HTERT RPE-1 (cell line): ENCODE results near the gene FOXO6.

Source experiments
- in situ Hi-C: fragments of 300-500 bp; cut with MboI; formaldehyde crosslinking; loops from 4 replicates; pipeline ENCODE4 v1.14.3; 2020; ENCODE audit warnings: low sequenced_read_pairs

The FOXO6 gene

DNA sequence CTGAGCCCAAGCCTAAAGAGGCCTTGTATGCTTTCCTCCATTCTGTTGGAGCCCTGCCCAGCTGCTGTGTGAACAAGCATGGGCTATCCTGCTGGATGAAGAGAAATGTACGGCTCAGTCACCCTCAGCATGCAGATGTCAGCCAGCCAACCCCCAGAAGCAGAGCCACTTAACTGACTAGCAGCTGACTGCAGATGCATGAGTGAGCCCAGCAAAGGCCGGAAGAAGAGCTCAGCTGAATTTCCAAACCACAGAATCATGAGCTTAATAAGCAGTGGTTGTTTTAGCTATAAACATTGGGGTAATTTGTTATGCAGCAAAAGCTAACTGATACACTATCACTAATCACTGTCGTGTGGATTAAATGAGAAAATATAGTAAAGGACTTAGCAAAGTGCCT, 39.0 kb downstream of the FOXO6 start:
- in situ Hi-C loops = no loop called here

- in situ Hi-C loops = no loop called here
Measured at GRCh38 chr1:41401899-41402298, 40.7 kb downstream of the FOXO6 start.

DNA sequence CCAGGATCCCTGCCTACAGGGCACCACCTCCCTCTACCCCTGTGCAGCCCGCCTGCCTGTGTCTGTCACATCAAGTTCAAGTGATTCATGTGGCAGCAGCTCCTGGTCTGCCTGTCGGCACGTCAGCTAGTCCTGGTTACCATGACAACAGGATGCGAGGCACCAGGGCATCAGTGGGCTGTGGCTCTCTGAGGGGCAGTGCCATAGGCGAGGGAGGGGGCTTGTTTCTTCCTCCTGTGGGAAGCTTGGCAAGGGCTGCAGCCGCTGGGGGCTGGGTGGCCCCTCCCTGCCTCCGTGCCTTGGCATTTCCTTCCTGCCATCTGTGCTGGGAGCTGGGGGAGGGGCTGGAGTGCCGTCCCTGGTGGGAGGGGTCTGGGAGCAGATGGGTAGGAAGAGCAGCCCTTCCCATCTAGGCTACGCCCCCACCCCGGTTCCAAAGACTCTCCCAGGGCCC, 43.1 kb downstream of the FOXO6 start:
- in situ Hi-C loops = no loop called here

- in situ Hi-C loops = no loop called here
Measured at GRCh38 chr1:41407664-41408252, 46.5 kb downstream of the FOXO6 start.

GRCh38 chr1:41408691-41409090, 47.5 kb downstream of the FOXO6 start:
- in situ Hi-C loops = no loop called here

DNA sequence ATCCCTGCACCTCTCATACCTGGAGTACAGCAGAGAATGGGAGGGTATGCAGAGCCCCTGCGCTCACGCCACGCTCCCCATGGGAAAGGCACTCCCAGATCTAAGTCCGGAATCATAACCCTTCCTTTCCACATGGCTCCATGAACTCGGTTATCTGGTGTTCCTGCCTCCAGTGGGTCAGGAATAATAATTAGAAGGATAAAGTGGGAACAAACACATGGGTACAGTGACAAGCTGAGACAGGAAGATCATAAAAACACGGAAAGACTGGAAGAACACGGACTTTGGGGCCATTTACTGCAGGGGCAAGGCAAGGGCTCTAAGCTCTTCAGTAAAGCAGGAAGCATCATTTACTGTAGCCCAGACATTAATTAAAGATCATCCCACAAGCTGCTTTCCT, 48.6 kb downstream of the FOXO6 start:
- in situ Hi-C loops = no loop called here

- in situ Hi-C loops = no loop called here
Measured at GRCh38 chr1:41410462-41410861, 49.2 kb downstream of the FOXO6 start.

DNA sequence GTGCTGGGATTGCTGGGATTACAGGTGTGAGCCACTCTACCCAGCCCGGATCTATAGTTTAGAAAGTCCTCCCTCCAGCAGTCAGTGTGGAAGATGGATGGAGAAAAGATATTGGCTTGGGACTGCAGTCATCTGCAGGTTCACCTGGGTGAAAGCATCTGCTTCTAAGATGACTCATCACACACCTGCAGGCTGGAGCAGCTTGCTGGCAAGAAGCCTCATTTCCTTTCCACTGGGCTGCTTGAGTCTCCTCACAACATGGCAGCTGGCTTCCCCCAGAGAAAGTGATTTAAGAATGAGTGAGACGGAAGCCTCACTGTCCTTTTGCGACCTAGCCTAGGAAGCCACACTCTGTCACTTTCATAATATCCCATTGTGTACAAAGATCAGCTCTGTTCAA, 50.0 kb downstream of the FOXO6 start:
- in situ Hi-C loops = no loop called here

GRCh38 chr1:41412748-41413147, 51.5 kb downstream of the FOXO6 start:
- in situ Hi-C loops = no loop called here

DNA sequence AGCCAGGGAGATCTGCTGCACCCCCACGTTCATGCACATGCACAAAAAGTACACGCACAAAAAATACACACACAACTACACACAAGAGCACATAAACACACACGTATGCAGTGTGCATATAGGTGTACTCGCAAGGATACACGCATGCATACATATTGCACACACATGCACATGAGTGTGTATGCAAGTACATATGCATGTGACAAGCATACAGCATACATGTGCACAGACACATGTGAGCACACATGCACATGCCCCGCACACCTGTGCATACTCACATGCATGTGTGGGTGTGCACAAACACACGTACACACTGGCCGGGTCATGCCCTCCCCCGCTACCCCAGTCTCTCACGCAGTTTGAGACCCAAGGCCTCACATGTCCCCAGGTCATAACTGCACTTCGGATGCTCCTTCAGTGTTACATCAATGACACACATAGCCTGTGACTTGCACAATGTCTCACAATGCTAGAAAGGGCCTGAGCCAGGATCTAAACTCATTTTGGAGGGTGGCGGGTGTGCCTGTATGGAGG, 52.6 kb downstream of the FOXO6 start:
- in situ Hi-C loops = no loop called here

DNA sequence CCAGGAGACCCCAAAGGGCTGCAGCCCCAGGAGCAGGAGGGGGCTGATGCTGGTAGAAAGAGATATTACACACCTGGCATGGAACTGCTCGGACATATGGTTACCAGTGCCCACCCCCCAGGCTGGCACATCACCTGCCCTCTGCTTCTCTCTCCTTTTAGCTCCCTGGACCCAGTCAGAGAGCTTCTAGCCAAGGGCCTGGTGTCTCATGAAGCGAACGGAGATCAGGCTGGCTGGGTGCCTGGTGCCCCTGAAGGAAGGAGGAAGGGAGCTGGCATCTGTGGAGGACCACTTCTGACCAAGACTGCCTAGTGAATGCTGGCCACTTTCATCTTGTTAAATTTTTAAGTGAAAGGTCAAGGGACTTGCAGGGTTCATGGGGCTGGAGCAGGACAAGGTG, 53.1 kb downstream of the FOXO6 start:
- in situ Hi-C loops = no loop called here

GRCh38 chr1:41414716-41415306, 53.6 kb downstream of the FOXO6 start:
- in situ Hi-C loops = no loop called here

GRCh38 chr1:41416081-41416480, 54.8 kb downstream of the FOXO6 start:
- in situ Hi-C loops = no loop called here

- in situ Hi-C loops = no loop called here
Measured at GRCh38 chr1:41416552-41417334, 55.5 kb downstream of the FOXO6 start.

DNA sequence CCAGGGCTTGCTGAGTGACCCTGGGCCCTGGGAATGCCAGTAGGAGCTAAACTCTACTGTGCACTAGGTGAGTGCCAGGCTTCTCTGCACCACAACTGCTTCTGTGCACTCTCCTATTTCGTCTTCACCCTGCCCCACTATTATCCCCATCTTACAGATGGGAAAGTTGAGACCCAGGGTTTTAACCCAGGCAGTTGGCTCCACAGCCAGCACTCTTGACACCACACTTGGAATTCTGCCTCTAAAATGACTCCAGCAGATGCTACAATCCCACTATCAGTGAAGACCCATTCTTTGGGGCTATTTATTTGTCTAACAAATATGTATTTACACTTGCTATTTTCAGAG, 56.1 kb downstream of the FOXO6 start:
- in situ Hi-C loops = no loop called here

DNA sequence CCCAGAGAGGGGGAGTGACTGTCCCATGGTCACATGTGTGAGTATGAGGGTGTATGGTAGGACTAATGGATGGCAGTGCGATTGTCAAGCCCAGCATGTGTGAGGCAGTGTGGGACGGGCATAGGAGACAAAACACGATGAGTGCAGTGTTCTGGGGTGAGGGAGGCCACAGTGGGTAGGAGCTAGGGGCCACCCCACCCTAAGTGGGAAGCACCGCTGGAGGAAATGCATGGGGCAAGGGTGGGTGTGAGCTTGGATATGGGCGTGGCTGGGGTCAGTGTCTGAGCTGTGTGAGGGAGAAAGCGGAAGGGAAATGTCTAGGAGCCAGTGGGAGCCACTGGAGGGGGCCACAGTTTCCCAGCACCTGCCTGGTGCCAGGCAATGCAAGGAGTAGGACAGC, 56.5 kb downstream of the FOXO6 start:
- in situ Hi-C loops = no loop called here

- in situ Hi-C loops = no loop called here
Measured at GRCh38 chr1:41418857-41419583, 57.8 kb downstream of the FOXO6 start.

- in situ Hi-C loops = no loop called here
Measured at GRCh38 chr1:41419584-41420295, 58.5 kb downstream of the FOXO6 start.

DNA sequence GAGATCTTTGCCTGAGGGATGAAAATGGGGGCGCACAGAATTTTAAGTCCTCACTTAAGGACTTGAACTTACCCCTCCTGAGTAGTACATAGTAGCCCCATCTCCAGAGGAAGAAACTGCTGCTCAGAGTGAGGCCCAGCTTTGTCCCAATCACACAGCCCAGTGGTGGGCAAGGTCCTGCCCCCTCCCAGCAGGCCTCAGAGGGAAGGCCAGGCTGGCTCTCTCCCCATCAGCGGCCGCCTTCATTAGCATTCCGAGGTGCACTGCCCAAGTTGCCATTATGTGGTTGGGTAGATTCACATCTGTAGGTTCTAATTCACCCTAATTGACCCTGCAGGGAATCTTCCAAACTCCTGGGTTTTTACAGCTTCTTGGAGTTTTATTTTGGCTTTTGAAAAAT, 59.1 kb downstream of the FOXO6 start:
- in situ Hi-C loops = no loop called here

- in situ Hi-C loops = no loop called here
Measured at GRCh38 chr1:41420860-41421259, 59.6 kb downstream of the FOXO6 start.

DNA sequence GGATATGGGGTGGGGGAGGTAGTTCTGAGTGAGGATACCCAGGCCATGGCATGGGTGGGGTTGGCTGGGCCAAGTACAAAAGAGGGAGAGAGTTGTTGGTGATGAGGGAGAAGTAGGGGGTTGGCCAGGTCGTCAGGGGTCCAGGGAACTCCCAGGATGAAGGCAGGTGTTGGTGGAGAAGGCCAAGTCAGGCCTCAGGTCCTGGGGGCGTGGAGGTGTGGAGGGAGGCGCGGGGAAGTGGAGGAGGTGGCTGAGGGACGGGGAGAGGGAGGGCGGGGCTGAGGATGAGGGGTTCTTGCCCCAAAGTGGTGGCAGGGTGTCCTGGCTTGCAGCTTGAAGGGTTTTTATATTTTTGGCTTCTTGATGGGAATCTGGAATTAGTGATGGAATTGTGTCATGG, 61.1 kb downstream of the FOXO6 start:
- in situ Hi-C loops = no loop called here
